Measurements from ENCODE around the gene RNF40.

The RNF40 gene

GRCh38 chr16:30740364-30741251 lies 21.5 kb upstream of the RNF40 start:
- DNase-seq (ENCODE audit: low read depth, low spot score), result no peak

- DNase-seq (ENCODE audit: low read depth, low spot score), result no peak
Observed at GRCh38 chr16:30741461-30741914, 20.6 kb upstream of the RNF40 start.

GRCh38 chr16:30743716-30744115 lies 18.4 kb upstream of the RNF40 start:
- no peak for DNase-seq (ENCODE audit: low read depth, low spot score)

GRCh38 chr16:30744183-30744582 lies 17.9 kb upstream of the RNF40 start:
- no peak for DNase-seq (ENCODE audit: low read depth, low spot score)

GRCh38 chr16:30745082-30745481 lies 17.0 kb upstream of the RNF40 start:
- DNase-seq (ENCODE audit: low read depth, low spot score), result no peak

GRCh38 chr16:30746638-30747175 lies 15.4 kb upstream of the RNF40 start:
- no peak for DNase-seq (ENCODE audit: low read depth, low spot score)

- DNase-seq (ENCODE audit: low read depth, low spot score), result no peak
Observed at GRCh38 chr16:30747331-30747730, 14.8 kb upstream of the RNF40 start.

GRCh38 chr16:30747799-30748633 lies 14.1 kb upstream of the RNF40 start, which contains the start of gene PHKG2:
Gene PHKG2, plus strand, starts transcription at chr16:30748425. Its CDS starts 396 bp downstream, at chr16:30748821.
- peak; percentile 98 for DNase-seq (ENCODE audit: low read depth, low spot score)

GRCh38 chr16:30748634-30749445 lies 13.3 kb upstream of the RNF40 start:
- DNase-seq (ENCODE audit: low read depth, low spot score), result no peak

- no peak for DNase-seq (ENCODE audit: low read depth, low spot score)
Observed at GRCh38 chr16:30750201-30750600, 11.9 kb upstream of the RNF40 start.

- DNase-seq (ENCODE audit: low read depth, low spot score), result no peak
Observed at GRCh38 chr16:30750876-30751465, 11.2 kb upstream of the RNF40 start.

- no peak for DNase-seq (ENCODE audit: low read depth, low spot score)
Observed at GRCh38 chr16:30753596-30753995, 8.5 kb upstream of the RNF40 start.

- DNase-seq (ENCODE audit: low read depth, low spot score), result no peak
Observed at GRCh38 chr16:30755955-30756780, 6.0 kb upstream of the RNF40 start.

- DNase-seq (ENCODE audit: low read depth, low spot score), result no peak
Observed at GRCh38 chr16:30756781-30757100, 5.4 kb upstream of the RNF40 start.

- no peak for DNase-seq (ENCODE audit: low read depth, low spot score)
Observed at GRCh38 chr16:30757316-30757715, 4.8 kb upstream of the RNF40 start.

GRCh38 chr16:30758988-30759491 lies 3.1 kb upstream of the RNF40 start:
- DNase-seq (ENCODE audit: low read depth, low spot score), result no peak

- DNase-seq (ENCODE audit: low read depth, low spot score), result no peak
Observed at GRCh38 chr16:30760001-30760559, 2.0 kb upstream of the RNF40 start.

GRCh38 chr16:30760577-30761426 lies 1.3 kb upstream of the RNF40 start:
- DNase-seq (ENCODE audit: low read depth, low spot score), result no peak

Measured in brain pericyte (primary cell).